Measurements from ENCODE around the gene CLDN16. TPM values are rescaled to one million over a fixed set of nuclear protein-coding genes. Genes with fewer than 3 reads are reported as not detected.

The CLDN16 gene
- total RNA-seq, 1 experiment from 2014 or later: 0.27 TPM

GRCh38 chr3:190414297-190414696, 26.3 kb downstream of the CLDN16 start:
- H3K9me3 ChIP-seq: no peaks in the 10 kb centered on the region
- CTCF ChIA-PET: interaction anchor here (1.0 kb wide), 1 partner anchor 10 kb away, joined by 5 read pairs; no protein-coding TSS in a partner anchor

GRCh38 chr3:190424108-190424477, 36.1 kb downstream of the CLDN16 start:
- peaks cover 2% of the 10 kb centered on the region for H3K27me3 Mint-ChIP-seq (ENCODE audit: insufficient read depth, unreplicated experiment)
- CTCF ChIA-PET: interaction anchor here (0.6 to 1.5 kb wide), 9 partner anchors 10 to 471 kb away, joined by 3 to 12 read pairs (median 4); partner anchors contain the start of genes CLDN1 and IL1RAP
- POLR2A ChIA-PET: no interaction called here
- Histone ChIP-seq H3K4me1 (no peaks in the 10 kb centered on the region), H3K27me3 (replicated peaks; ENCODE audit: control insufficient read depth, insufficient read depth, low read length) (no peaks in the 10 kb centered on the region), H3K9me3 (no peaks in the 10 kb centered on the region), H3K4me3 (ENCODE audit: low read depth, low read length) (no peak overlapping the region), H3K36me3 (ENCODE audit: control insufficient read depth, insufficient read depth, low read length) (no peaks in the 10 kb centered on the region)
- H3K4me3 Mint-ChIP-seq (ENCODE audit: unreplicated experiment): no peak overlapping the region
- H3K4me1 Mint-ChIP-seq (ENCODE audit: low read depth, unreplicated experiment): no peaks in the 10 kb centered on the region
- no TSS peak for BruUV-seq (replicated peaks)
- intact Hi-C loops (cut with micrococcal nuclease; ENCODE audit: unreplicated experiment): loop anchor here (1.0 to 5.0 kb wide), 5 partner anchors 40 to 463 kb away; partner anchors contain the start of gene CLDN1
- H3K27ac Mint-ChIP-seq (ENCODE audit: unreplicated experiment): no peak overlapping the region
- H3K36me3 Mint-ChIP-seq (ENCODE audit: insufficient read depth, unreplicated experiment): peaks cover 7% of the 10 kb centered on the region
- TF ChIP-seq CTCF (IDR thresholded peaks at IDR 0.05; ENCODE audit: insufficient read depth in 1 of 2, low read depth in 1 of 2, low read length in 1 of 2, severe bottlenecking in 1 of 2, unreplicated experiment in 1 of 2): no peak
- no peak for DNase-seq
- H3K9me3 Mint-ChIP-seq (ENCODE audit: unreplicated experiment): no peaks in the 10 kb centered on the region

More at GRCh38 chr3:190414297-190414696, 26.3 kb downstream of the CLDN16 start:
- no peak for DNase-seq
- Mint-ChIP-seq H3K9me3 (ENCODE audit: unreplicated experiment) (no peaks in the 10 kb centered on the region), H3K36me3 (ENCODE audit: insufficient read depth, unreplicated experiment) (no peaks in the 10 kb centered on the region), H3K4me1 (ENCODE audit: low read depth, unreplicated experiment) (no peaks in the 10 kb centered on the region), H3K27me3 (ENCODE audit: insufficient read depth, unreplicated experiment) (no peaks in the 10 kb centered on the region), H3K27ac (ENCODE audit: unreplicated experiment) (no peak overlapping the region), H3K4me3 (ENCODE audit: unreplicated experiment) (no peak overlapping the region)
- POLR2A ChIA-PET: no interaction called here
- TF ChIP-seq CTCF (IDR thresholded peaks at IDR 0.05; ENCODE audit: insufficient read depth in 1 of 2, low read depth in 1 of 2, low read length in 1 of 2, severe bottlenecking in 1 of 2, unreplicated experiment in 1 of 2): no peak
- intact Hi-C loops (cut with micrococcal nuclease; ENCODE audit: unreplicated experiment): no loop called here
- Histone ChIP-seq H3K4me3 (ENCODE audit: low read depth, low read length) (no peak overlapping the region), H3K4me1 (no peaks in the 10 kb centered on the region), H3K36me3 (ENCODE audit: control insufficient read depth, insufficient read depth, low read length) (no peaks in the 10 kb centered on the region), H3K27me3 (replicated peaks; ENCODE audit: control insufficient read depth, insufficient read depth, low read length) (no peaks in the 10 kb centered on the region)
- BruUV-seq (replicated peaks): no TSS peak

GRCh38 chr3:190424478-190425439, 36.8 kb downstream of the CLDN16 start:
- Mint-ChIP-seq H3K4me1 (ENCODE audit: low read depth, unreplicated experiment) (no peaks in the 10 kb centered on the region), H3K27ac (ENCODE audit: unreplicated experiment) (no peak overlapping the region), H3K9me3 (ENCODE audit: unreplicated experiment) (no peaks in the 10 kb centered on the region), H3K36me3 (ENCODE audit: insufficient read depth, unreplicated experiment) (peaks cover 7% of the 10 kb centered on the region), H3K27me3 (ENCODE audit: insufficient read depth, unreplicated experiment) (peaks cover 2% of the 10 kb centered on the region), H3K4me3 (ENCODE audit: unreplicated experiment) (no peak overlapping the region)
- ChIA-PET CTCF (interaction anchor here (0.6 to 1.5 kb wide), 9 partner anchors 11 to 471 kb away, joined by 3 to 12 read pairs (median 4); partner anchors contain the start of genes CLDN1 and IL1RAP), POLR2A (no interaction called here)
- H3K27me3 ChIP-seq (replicated peaks; ENCODE audit: control insufficient read depth, insufficient read depth, low read length): no peaks in the 10 kb centered on the region
- peak; percentile 75 to 76 for DNase-seq
- BruUV-seq (replicated peaks): TSS peak; percentile 100
- H3K36me3 ChIP-seq (ENCODE audit: control insufficient read depth, insufficient read depth, low read length): no peaks in the 10 kb centered on the region
- H3K4me1 ChIP-seq: no peaks in the 10 kb centered on the region
- no peaks in the 10 kb centered on the region for H3K9me3 ChIP-seq
- intact Hi-C loops (cut with micrococcal nuclease; ENCODE audit: unreplicated experiment): loop anchor here (1.0 to 5.0 kb wide), 5 partner anchors 40 to 463 kb away; partner anchors contain the start of gene CLDN1
- TF ChIP-seq CTCF (IDR thresholded peaks at IDR 0.05; ENCODE audit: insufficient read depth in 1 of 2, low read depth in 1 of 2, low read length in 1 of 2, severe bottlenecking in 1 of 2, unreplicated experiment in 1 of 2): peak; percentile 57 to 66
- no peak overlapping the region for H3K4me3 ChIP-seq (ENCODE audit: low read depth, low read length)

Data from Caco-2 (cell line).